GM10847 (cell line): ENCODE results near the gene SIGLEC7.

ENCODE experiments used
- POLR2A ChIP-seq: IDR thresholded peaks from 2 replicates; pipeline ENCODE4 v1.6.1; 2011; ENCODE audit not compliant: insufficient read length; ENCODE audit errors: extremely low read depth

The SIGLEC7 gene

DNA sequence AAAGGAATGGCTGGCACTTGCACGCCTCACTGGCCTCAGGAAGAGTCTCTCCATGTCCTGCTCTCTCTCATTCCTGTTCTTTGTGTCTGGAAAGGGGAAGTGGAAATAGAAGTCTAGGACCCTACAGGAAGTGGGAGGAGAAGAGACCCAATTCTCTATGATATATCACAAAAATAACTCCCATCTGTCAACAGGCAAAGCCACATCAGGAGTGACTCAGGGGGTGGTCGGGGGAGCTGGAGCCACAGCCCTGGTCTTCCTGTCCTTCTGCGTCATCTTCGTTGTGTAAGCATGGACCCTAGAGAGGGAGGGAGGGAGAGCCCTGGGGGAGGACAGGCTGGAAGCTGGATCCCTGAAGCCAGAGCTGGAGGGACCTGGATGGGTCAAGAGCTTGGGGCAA lies 14.3 kb upstream of the SIGLEC7 start:
- TF ChIP-seq POLR2A: no peak

DNA sequence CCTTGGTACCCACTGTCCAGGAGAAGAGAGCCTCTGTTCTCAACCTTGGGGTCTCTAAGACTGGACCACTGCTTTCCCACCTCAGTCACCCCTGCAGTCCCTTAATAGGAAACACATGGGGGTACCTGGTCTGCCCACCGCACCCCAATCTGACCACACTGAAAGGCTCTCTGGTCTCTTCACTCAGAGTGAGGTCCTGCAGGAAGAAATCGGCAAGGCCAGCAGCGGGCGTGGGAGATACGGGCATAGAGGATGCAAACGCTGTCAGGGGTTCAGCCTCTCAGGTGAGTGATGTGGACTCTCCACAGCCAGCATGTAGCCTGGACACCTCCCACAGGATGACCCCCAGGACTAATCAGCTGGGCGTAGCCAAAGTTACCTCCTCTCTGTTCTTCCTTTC lies 13.9 kb upstream of the SIGLEC7 start:
- no peak for TF ChIP-seq POLR2A

DNA sequence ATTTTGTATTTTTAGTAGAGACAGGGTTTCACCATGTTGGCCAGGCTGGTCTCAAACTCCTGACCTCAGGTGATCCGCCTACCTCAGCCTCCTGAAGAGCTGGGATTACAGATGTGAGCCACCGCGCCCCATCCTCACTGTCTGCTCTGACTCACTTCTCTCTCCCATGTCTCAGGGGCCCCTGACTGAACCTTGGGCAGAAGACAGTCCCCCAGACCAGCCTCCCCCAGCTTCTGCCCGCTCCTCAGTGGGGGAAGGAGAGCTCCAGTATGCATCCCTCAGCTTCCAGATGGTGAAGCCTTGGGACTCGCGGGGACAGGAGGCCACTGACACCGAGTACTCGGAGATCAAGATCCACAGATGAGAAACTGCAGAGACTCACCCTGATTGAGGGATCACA lies 12.4 kb upstream of the SIGLEC7 start:
- TF ChIP-seq POLR2A: no peak

DNA sequence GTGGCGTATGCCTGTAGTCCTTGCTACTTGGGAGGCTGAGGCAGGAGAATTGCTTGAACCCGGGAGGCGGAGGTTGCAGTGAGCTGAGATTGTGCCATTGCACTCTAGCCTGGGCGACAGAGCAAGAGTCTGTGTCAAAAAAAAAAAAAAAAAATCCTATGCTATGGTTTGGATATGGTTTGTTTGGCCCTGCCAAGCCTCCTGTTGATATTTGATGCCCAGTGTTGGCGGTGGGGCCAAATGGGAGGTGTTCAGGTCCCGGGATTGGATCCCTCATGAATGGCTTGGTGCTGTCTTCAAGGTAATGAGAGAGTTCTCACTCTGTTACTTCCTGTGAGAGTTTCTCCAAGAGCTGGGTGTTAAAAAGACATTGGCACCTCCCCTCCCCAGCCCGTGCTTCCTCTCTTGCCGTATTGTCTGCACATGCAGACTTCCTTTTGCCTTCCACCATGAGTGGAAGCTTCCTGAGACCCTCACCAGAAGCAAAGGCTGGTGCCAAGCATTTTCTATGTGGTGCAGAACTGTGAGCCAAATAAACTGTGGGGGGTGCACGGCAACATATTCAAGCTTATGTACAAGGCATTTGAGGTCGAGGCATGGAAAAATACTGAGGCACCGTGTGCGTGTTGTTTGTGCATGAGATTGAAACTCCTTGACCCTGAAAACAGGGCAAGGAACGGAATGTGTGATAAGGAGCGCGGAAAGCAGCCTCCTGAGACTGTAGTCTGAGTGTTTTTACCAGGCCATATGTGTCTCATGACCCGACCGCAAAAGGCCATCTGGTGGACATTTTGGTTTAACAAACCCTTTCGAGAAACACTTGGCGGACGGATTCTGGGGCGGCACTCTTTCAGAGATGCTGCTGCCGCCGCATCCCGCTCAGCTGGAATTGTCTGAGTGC lies 10.1 kb upstream of the SIGLEC7 start:
- TF ChIP-seq POLR2A: no peak

DNA sequence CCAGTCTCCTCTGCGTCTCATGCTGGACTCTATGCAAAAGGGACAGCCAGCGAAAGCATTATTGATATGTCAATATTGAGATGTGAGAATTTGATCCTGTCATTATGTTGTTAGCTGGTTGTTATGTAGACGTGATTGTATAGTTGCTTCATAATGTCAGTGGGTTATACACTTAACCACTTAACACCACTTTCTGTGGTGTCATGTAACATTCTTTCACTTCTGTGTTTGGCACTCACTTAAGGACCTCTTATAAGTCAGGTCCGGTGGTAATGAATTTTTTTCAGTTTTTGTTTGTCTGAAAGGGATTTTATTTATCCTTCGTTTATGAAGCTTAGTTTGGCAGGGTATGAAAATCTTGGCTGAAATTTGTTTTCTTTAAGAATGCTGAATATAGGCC lies 7.1 kb upstream of the SIGLEC7 start:
- TF ChIP-seq POLR2A: no peak

DNA sequence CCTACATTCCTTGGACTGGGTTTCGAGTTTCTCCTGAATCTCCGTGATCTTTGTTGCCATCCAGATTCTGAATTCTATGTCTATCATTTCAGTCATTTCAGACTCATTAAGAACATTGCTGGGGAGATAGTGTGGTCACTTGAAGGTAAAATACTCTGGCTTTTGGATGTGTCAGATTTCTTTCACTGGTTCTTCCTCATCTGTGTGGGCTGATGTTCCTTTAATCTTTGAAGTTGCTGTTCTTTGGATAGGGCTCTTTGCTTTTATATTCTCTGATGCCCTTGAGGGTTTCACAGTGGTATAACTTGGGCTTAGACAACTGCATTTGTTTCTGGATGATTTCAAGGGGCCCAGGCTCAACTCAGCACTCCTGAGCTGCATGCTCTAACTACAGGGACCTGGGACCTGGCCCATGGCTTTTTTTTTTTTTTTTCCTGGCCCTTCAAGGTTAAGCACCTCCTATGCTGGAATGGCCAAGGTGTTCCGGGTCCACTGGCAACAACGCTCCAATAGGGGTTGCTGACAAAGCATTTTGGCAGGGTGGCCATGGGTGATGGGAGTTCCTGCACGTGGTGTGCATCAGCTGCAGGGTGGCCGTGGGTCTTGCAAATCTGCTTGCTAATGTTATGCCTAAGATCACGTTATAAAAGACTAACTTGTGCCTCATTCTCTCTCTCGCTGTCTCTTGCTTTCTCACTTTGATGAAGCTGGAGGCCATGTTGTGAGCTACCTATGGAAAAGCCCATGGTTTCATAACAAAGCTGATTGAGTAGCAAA lies 5.9 kb upstream of the SIGLEC7 start:
- no peak for TF ChIP-seq POLR2A

DNA sequence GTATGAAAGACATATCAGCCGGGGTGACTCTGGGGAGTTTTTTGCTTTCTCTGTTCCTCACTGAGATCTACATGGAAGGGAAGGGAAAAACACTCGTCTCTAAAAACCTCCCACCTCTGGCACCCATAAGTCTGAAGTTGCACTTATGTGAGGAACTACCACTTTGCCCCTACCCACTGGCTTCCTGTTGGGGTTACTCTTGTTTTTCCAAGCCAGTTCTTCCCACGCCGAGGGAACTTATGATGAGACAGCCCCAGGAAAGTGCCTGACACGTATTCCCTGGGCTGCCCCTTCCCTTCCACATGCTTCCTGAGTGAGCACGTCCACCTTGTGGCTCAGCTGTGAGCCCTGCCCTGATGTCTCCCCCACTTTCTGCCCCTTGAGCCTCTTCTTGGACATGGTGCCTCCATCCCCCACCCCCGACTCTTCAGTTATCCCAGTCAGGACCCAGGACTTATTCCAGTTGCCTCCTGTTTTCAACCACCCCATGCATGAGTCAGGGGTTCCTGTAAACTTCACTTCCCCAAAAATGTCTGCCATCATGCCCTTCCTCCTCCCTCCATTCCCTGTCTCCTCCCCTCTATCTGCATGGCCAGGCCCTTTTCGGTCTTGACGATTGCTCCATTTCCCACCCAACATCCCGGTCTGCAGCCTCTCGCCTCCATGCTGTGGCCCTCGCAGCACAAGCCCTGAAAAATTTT lies 5.1 kb upstream of the SIGLEC7 start:
- no peak for TF ChIP-seq POLR2A

DNA sequence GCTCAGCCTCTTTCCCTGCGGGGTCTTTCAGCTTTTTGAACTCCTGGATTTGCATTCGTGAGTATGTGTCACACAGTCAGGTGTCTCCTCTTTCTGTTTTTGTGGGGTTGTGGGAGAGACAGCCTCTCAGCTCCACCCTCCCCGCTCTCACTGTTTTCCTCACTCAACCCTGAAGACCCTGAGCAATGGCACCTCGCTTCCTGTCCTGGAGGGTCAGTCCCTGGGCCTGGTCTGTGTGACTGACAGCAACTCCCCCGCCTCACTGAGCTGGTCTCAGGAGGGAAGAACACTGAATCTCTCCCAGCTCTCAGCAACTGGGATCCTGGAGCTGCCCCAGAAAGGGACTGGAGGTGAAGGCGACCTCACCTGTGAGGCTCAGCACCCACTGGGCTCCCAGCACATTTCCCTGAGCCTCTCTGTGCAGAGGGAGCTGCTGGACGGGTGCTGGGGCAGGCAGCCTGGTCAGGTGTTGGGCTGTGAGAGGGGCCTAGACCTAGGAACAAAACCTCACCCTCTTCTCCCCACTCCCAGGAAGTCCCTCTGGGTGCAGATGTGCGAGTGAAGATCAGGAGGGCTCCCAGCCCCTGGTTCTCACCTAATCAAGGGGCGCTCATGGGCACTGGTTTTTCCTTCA lies 4.2 kb upstream of the SIGLEC7 start:
- no peak for TF ChIP-seq POLR2A

DNA sequence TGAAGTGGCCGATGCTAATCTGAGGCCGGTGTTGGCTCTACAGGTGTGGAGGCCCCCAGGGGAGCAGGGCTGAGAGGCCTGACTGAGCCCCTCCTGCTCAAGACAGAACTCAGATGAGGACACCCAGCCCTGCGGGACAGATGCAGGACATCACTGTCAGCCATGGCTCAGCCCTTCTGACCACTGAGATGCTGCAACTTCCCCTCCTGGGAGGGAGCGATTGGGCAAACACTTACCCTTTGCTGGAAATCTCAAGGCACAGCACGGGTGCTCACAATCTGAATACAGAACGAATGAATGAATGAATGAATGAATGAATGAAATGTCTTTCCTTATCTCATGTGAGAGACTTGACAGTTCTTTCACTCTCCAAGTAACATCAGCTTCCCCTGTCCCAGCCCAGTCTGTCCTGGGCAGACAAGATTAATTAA lies 3.5 kb upstream of the SIGLEC7 start:
- TF ChIP-seq POLR2A: no peak

DNA sequence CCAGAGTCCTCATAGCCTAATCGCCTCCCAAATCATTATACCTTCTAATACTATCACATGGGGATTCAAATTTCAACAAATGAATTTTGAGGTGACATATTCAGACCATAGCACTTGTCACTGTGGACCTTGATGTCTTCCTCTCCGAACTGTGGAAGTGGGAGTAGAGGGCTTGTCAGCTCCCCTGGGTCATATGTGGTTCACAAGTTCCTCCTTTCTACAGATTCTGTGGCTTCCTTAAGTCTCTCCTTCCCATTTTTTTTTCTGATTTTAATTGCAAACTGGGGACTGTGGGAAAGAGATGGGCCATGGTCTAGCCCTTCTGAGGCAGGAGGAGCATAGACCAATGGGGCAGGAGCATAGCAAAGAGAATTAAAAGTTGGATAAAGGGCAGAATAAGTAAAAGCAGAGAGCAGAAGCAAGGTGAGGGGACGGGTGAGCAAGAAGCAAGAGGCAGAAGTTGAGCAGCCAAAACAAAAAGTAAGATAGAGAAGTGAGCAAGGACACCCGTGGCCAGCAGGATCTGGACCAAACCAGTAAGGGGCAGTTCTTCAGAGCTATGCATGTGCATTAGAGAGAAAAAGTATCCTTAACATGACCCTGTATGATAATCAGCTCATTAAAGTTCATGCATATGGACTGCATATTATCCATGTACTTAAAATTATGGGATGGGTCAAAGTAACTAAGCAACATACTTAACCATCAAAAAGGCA lies 2.6 kb upstream of the SIGLEC7 start:
- no peak for TF ChIP-seq POLR2A

DNA sequence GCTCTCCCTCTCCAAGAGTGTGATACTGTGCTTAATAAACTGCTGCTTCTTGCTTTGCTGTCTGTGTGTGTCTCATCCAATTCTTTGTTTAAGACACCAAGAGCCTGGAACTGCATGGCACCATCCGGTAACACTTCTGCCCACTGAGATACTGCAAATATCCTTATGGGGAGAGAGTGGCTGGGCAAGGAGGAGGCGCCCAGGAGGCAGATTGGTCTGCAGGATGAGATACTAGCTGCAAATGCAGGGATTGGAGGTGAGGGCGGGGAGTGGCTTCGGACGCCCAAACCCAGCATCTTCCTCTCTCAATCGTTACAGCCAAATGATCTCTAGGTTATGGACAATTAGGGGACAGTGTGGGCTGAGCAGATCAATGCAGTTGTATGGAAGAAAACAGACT lies 1.7 kb upstream of the SIGLEC7 start:
- no peak for TF ChIP-seq POLR2A

DNA sequence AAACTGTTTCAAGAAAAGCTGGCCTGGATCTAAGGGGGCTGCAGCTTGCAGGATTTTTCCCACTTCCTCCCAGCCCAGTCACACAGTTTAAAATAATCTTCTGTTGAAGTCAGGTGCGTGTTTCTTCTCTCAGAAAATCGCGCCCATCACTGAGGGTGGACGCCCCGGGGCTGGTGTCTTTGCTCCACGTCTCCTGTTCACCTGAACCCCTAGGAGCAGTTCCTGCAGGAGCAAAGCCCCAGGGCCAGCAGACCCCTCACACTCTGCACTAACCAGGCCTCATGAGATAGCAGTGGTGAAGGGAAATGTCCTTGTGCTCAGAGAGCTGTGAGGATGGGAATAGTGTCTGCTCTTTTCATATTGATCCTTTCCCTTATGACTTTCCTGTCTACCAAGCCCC lies 920 bp upstream of the SIGLEC7 start:
- TF ChIP-seq POLR2A: no peak

DNA sequence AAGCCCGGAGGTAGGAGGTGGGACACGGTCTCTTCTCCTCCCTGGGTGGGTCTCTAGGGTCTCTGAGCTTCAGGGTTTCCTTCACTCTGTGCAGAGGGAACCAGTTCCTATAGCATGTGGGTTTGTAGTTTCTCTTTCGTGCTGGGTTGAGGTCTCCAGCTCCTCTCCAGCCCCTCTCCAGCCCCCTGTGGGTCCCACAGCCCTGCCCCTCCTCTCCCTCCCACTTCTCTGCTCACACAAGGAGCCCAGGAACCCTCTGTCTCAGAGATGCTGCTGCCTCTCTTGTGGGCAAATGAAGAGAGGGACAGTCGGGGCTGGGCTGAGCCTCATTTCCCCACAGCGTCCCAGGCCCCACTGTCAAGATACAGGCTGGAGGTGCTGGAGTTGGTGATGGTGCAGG lies 1.4 kb downstream of the SIGLEC7 start:
- TF ChIP-seq POLR2A: no peak

DNA sequence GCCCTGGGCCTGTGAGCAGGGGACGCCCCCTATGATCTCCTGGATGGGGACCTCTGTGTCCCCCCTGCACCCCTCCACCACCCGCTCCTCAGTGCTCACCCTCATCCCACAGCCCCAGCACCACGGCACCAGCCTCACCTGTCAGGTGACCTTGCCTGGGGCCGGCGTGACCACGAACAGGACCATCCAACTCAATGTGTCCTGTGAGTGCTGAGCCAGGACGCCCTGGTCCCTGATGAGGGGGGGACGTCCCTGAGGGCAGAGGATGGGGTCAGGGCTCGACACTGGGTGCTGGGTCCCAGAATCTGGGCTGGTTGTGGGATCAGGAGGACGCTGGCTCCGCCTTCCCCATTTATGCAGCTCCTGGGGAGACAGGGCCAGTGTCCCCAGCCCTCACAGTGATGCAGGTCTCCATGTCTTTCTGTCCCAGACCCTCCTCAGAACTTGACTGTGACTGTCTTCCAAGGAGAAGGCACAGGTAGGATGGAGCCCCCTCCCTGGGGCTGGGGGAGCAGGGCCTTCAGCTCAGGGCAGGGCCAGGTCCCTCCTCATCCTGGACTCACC lies 2.5 kb downstream of the SIGLEC7 start:
- no peak for TF ChIP-seq POLR2A
